ENCODE data around the gene DARS2. TPM values are rescaled to one million over a fixed set of nuclear protein-coding genes. Genes with fewer than 3 reads are reported as not detected.

DARS2 gene
- total RNA-seq, 1 donor from 2014 or later: 41.9 TPM

DNA sequence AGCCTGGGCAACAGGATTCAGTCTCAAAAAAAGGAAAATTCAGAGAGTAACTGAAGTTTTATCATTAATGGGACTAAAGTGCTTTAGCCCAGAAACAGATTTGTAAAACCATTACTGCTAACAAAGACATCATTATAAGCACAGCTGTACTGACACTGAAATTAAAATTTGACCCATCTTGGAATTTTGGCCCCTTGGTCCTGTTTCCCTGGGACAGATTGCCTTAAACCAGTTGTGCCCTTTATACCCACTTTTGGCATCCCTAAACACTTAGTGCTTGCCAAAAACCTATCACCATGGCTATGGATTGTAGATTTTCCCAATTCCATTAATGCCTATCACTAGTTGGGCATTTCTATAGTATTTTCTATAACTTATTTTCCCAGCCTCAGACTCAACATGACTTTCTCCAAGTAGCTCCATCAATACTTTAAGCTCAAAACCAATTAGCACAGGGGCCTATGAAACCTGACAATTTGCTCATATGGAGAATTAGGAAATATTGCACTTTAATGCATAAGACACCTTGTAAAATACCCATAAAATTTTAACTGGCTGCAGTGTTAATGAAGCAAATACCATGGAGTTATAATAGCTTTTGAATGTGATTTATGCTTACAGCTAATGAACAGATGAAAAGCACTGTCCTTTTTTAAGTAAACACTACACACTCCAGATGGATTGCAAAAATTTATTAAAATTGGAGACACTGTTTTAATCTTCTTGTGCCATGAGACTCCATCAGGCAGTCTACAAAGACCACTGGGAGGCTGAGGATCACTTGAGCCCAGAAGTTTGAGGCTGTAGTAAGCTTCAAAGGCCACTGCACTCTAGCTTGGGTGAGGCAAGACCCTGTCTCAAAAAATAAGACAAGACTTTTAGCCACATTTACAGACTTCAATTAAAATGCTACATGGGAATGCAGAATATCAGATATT lies 39.0 kb downstream of the DARS2 start:
- intact Hi-C loops (cut with micrococcal nuclease): loop anchor here (10.0 kb wide), 1 partner anchor 1119 kb away; no protein-coding TSS in a partner anchor
- Mint-ChIP-seq H3K4me1 (ENCODE audit: low read depth) (peaks cover 33% of the 10 kb centered on the region), H3K27me3 (ENCODE audit: insufficient read depth) (no peaks in the 10 kb centered on the region)

GRCh38 chr1:173864179-173864867 lies 39.9 kb downstream of the DARS2 start:
- Mint-ChIP-seq H3K27ac (peak overlapping the region; percentile 98), H3K9me3 (no peaks in the 10 kb centered on the region), H3K4me1 (ENCODE audit: low read depth) (peaks cover 41% of the 10 kb centered on the region), H3K4me3 (peak overlapping the region; percentile 98), H3K36me3 (ENCODE audit: low read depth) (peaks cover 59% of the 10 kb centered on the region), H3K27me3 (ENCODE audit: insufficient read depth) (no peaks in the 10 kb centered on the region)
- no peak for DNase-seq (ENCODE audit: low spot score)
- intact Hi-C loops (cut with micrococcal nuclease): loop anchor here (10.0 kb wide), 1 partner anchor 1120 kb away; no protein-coding TSS in a partner anchor

More for the DNA sequence above, 39.0 kb downstream of the DARS2 start:
- no peaks in the 10 kb centered on the region for H3K9me3 Mint-ChIP-seq
- H3K4me3 Mint-ChIP-seq: peak overlapping the region; percentile 98
- H3K36me3 Mint-ChIP-seq (ENCODE audit: low read depth): peaks cover 58% of the 10 kb centered on the region
- DNase-seq (ENCODE audit: low spot score): no peak
- H3K27ac Mint-ChIP-seq: peak overlapping the region; percentile 65

- H3K27me3 Mint-ChIP-seq (ENCODE audit: insufficient read depth): no peaks in the 10 kb centered on the region
- intact Hi-C loops (cut with micrococcal nuclease): loop anchor here (2.0 to 10.0 kb wide), 4 partner anchors 82 to 1203 kb away; no protein-coding TSS in a partner anchor
- H3K36me3 Mint-ChIP-seq (ENCODE audit: low read depth): peaks cover 58% of the 10 kb centered on the region
- peaks cover 54% of the 10 kb centered on the region for H3K4me1 Mint-ChIP-seq (ENCODE audit: low read depth)
- H3K4me3 Mint-ChIP-seq: peak overlapping the region; percentile 98
- no peak for DNase-seq (ENCODE audit: low spot score)
- H3K9me3 Mint-ChIP-seq: no peaks in the 10 kb centered on the region
- peak overlapping the region; percentile 98 for H3K27ac Mint-ChIP-seq
These were observed 41.1 kb downstream of the DARS2 start for GRCh38 chr1:173865468-173866164.

GRCh38 chr1:173866413-173867115 lies 42.1 kb downstream of the DARS2 start:
- Mint-ChIP-seq H3K4me3 (peak overlapping the region; percentile 98), H3K36me3 (ENCODE audit: low read depth) (peaks cover 62% of the 10 kb centered on the region), H3K27me3 (ENCODE audit: insufficient read depth) (no peaks in the 10 kb centered on the region), H3K9me3 (no peaks in the 10 kb centered on the region), H3K27ac (peak overlapping the region; percentile 98), H3K4me1 (ENCODE audit: low read depth) (peaks cover 63% of the 10 kb centered on the region)
- intact Hi-C loops (cut with micrococcal nuclease): loop anchor here (2.0 to 10.0 kb wide), 4 partner anchors 81 to 1204 kb away; no protein-coding TSS in a partner anchor
- DNase-seq (ENCODE audit: low spot score): no peak

- Mint-ChIP-seq H3K4me3 (peak overlapping the region; percentile 98), H3K36me3 (ENCODE audit: low read depth) (peaks cover 60% of the 10 kb centered on the region), H3K27me3 (ENCODE audit: insufficient read depth) (no peaks in the 10 kb centered on the region), H3K27ac (peak overlapping the region; percentile 98), H3K4me1 (ENCODE audit: low read depth) (peaks cover 66% of the 10 kb centered on the region), H3K9me3 (no peaks in the 10 kb centered on the region)
- intact Hi-C loops (cut with micrococcal nuclease): loop anchor here (2.0 to 10.0 kb wide), 4 partner anchors 80 to 1205 kb away; no protein-coding TSS in a partner anchor
- DNase-seq (ENCODE audit: low spot score): no peak
These were observed 42.8 kb downstream of the DARS2 start for GRCh38 chr1:173867141-173867752.

GRCh38 chr1:173867753-173868265 lies 43.3 kb downstream of the DARS2 start, which contains the start of gene GAS5:
TSS of gene GAS5 (minus strand) at chr1:173867989.
- Mint-ChIP-seq H3K9me3 (no peaks in the 10 kb centered on the region), H3K27me3 (ENCODE audit: insufficient read depth) (no peaks in the 10 kb centered on the region), H3K36me3 (ENCODE audit: low read depth) (peaks cover 60% of the 10 kb centered on the region), H3K4me3 (peak within 1 kb of the TSS; percentile 98), H3K27ac (peak within 1 kb of the TSS; percentile 98), H3K4me1 (ENCODE audit: low read depth) (peaks cover 66% of the 10 kb centered on the region)
- DNase-seq (ENCODE audit: low spot score): peak; percentile 99
- intact Hi-C loops (cut with micrococcal nuclease): loop anchor here (1.0 to 10.0 kb wide), 14 partner anchors 44 to 1336 kb away; partner anchors contain the start of genes CACYBP, CENPL, DARS2 and KLHL20

- Mint-ChIP-seq H3K4me1 (ENCODE audit: low read depth) (peaks cover 70% of the 10 kb centered on the region), H3K27me3 (ENCODE audit: insufficient read depth) (no peaks in the 10 kb centered on the region), H3K4me3 (peak within 1 kb of the TSS; percentile 98), H3K36me3 (ENCODE audit: low read depth) (peaks cover 57% of the 10 kb centered on the region), H3K9me3 (no peaks in the 10 kb centered on the region), H3K27ac (peak within 1 kb of the TSS; percentile 98)
- DNase-seq (ENCODE audit: low spot score): peak; percentile 91
- intact Hi-C loops (cut with micrococcal nuclease): loop anchor here (1.0 to 10.0 kb wide), 13 partner anchors 44 to 1336 kb away; partner anchors contain the start of genes CACYBP, CENPL, DARS2 and KLHL20
These were observed 44.0 kb downstream of the DARS2 start, which contains the start of gene ZBTB37 for GRCh38 chr1:173868266-173869020. TSS of gene ZBTB37 (plus strand) at chr1:173868380. CDS start at chr1:173870226, 1,846 bp downstream.

GRCh38 chr1:173869021-173869359 lies 44.5 kb downstream of the DARS2 start:
- Mint-ChIP-seq H3K4me1 (ENCODE audit: low read depth) (peaks cover 66% of the 10 kb centered on the region), H3K36me3 (ENCODE audit: low read depth) (peaks cover 52% of the 10 kb centered on the region), H3K27me3 (ENCODE audit: insufficient read depth) (no peaks in the 10 kb centered on the region), H3K9me3 (no peaks in the 10 kb centered on the region), H3K27ac (peak overlapping the region; percentile 98), H3K4me3 (peak overlapping the region; percentile 98)
- no peak for DNase-seq (ENCODE audit: low spot score)
- intact Hi-C loops (cut with micrococcal nuclease): loop anchor here (5.0 to 10.0 kb wide), 3 partner anchors 78 to 1207 kb away; no protein-coding TSS in a partner anchor

GRCh38 chr1:173870252-173871075 lies 46.0 kb downstream of the DARS2 start:
- Mint-ChIP-seq H3K9me3 (no peaks in the 10 kb centered on the region), H3K36me3 (ENCODE audit: low read depth) (peaks cover 42% of the 10 kb centered on the region), H3K4me3 (peak overlapping the region; percentile 98), H3K27ac (peak overlapping the region; percentile 77), H3K4me1 (ENCODE audit: low read depth) (peaks cover 53% of the 10 kb centered on the region), H3K27me3 (ENCODE audit: insufficient read depth) (no peaks in the 10 kb centered on the region)
- DNase-seq (ENCODE audit: low spot score): peak; percentile 24
- intact Hi-C loops (cut with micrococcal nuclease): no loop called here

- H3K27me3 Mint-ChIP-seq (ENCODE audit: insufficient read depth): no peaks in the 10 kb centered on the region
- no peaks in the 10 kb centered on the region for H3K9me3 Mint-ChIP-seq
- H3K4me1 Mint-ChIP-seq (ENCODE audit: low read depth): peaks cover 47% of the 10 kb centered on the region
- DNase-seq (ENCODE audit: low spot score): no peak
- intact Hi-C loops (cut with micrococcal nuclease): no loop called here
- peak overlapping the region; percentile 77 for H3K27ac Mint-ChIP-seq
- H3K4me3 Mint-ChIP-seq: peak overlapping the region; percentile 98
- peaks cover 41% of the 10 kb centered on the region for H3K36me3 Mint-ChIP-seq (ENCODE audit: low read depth)
These were observed 46.6 kb downstream of the DARS2 start for GRCh38 chr1:173871091-173871490.

All from activated T-helper 1 cell treated with anti-CD3 and anti-CD28 coated beads, Interleukin-12 subunit alpha, Interleukin-12 subunit beta, Interleukin-2, Interleukin-4 antibody, amounts not matched to agents 30 ng/mL and 10 ng/mL and 1 ng/mL, durations not matched to agents 14 hours and 24 hours and 36 hours (primary cell).